Pancreas (tissue), 10 donors: ENCODE data around the gene UBE2D2. TPM values are rescaled to one million over a fixed set of nuclear protein-coding genes. Genes with fewer than 3 reads are reported as not detected.

ENCODE experiments used
- ATAC-seq, 4 donors: fragments of 200-7000 bp; cut with Tn5 transposase; one replicate each; pipeline versions ENCODE4 v1.8.0 to v1.9.1; 2020; ENCODE audit warnings: mild to moderate bottlenecking in 4 of 4, moderate library complexity in 4 of 4
- DNase-seq, 6 donors: peaks; one replicate each; pipeline ENCODE4 v3.0.0-alpha.2; 2020
- FAIRE-seq: peaks from 2 replicates; lab custom pipeline; 2012; peaks lifted over from hg19 to GRCh38; lab: Jason Lieb, UNC
- H3K27ac ChIP-seq, 4 donors: fragments of 200-600 bp; sonication (generic); 1 replicate in 3 of 4; 2 replicates in 1 of 4; pipeline versions ENCODE4 v1.5.0 to v1.8.0; 2020
- H3K27me3 ChIP-seq, 4 donors: fragments of 200-600 bp; one replicate each; pipeline ENCODE4 v1.8.0; 2021
- H3K36me3 ChIP-seq, 3 donors: fragments of 200-600 bp; sonication (generic) in 1 of 3; one replicate each; pipeline versions ENCODE4 v1.5.0 to v1.8.0; 2020 to 2021
- H3K4me1 ChIP-seq, 3 donors: fragments of 200-600 bp; one replicate each; pipeline ENCODE4 v1.8.0; 2021
- H3K4me3 ChIP-seq, 4 donors: fragments of 200-600 bp; sonication (generic) in 2 of 4; one replicate each; pipeline versions ENCODE4 v1.5.0 to v1.8.0; 2020 to 2021
- H3K9me3 ChIP-seq, 4 donors: fragments of 200-600 bp; one replicate each; pipeline ENCODE4 v1.8.0; 2021
- WGBS, 2 donors: extraction: QIAGEN DNeasy Blood & Tissue Kit; methylation state at CpG; one replicate each; pipeline ENCODE4 v1.1.7; 2013; 5-methylcytosine and 5-hydroxymethylcytosine counted together
- intact Hi-C, 3 donors: fragments of 100-400 bp; cut with DNase I; formaldehyde crosslinking; loops; one replicate each; pipeline versions ENCODE4 v1.11.1 to v1.14.2; 2022
- polyA plus RNA-seq, 2 donors: library from polyadenylated mRNA; stranded (reverse); fragments of 200-250 nt; gene quantifications; one replicate each; pipeline ENCODE4 v1.2.3, GENCODE V29; 2013
- total RNA-seq, 6 donors: library from RNA; stranded (reverse); fragmentation: NEBNext Ultra II Directional in 4 of 6; extraction: Animal tissue kit (Norgen Biotek cat#: 25700) in 4 of 6; gene quantifications; one replicate each; pipeline versions ENCODE4 v1.2.1 to v1.2.4, GENCODE V29; 2021 to 2023
- TF ChIP-seq, protein P1 (sequence below), 4 donors: fragments of 200-600 bp; sonication (generic) in 3 of 4; IDR thresholded peaks; one replicate each; pipeline versions ENCODE4 v1.5.0 to v1.8.0; 2021; ENCODE audit warnings: antibody characterized with exemption in 4 of 4
- donor health status: healthy with polysubstance abuse.
- donor health status: DM: no; HTN: no; CAD: no; lungs with moderate emphysema.
- donor health status: DM: no; HTN: no; CAD: no.
- donor health status: control.
- donor health status: control.
- donor health status: Bipolar disorder and iron deficiency.
- donor health status: DM: yes; HTN: yes; CAD: no.
- donor health status: DM: no; HTN: no; CAD: no.
- donor health status: DM: no; HTN: no; CAD: no.
- donor health status: DM: yes; HTN: yes; CAD: no.

UBE2D2 gene
- total and polyA plus RNA-seq, 8 donors = 36.5 to 59.3 (median 46.5) TPM

DNA sequence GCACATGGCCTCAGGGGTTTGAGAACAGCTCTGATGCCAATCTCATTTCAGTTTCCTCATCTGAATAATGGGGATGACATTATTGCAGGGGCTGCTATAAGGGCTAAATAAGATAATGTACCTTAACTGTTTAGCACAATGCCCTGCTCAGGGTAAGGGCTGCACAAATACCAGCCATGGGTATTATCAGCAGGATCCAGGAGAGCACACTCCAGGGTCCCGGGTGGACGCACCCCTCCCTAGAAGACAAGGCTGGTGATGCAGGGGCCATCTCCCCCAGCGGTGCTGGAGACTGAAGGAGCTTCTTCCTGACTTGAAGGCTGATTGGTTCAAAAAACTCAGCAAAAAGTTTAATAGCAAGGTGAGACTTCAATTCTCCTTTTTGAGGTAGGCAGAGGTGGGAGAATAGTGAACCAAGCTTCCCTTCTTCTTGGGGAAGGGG lies 84.3 kb downstream of the UBE2D2 start:
- Histone ChIP-seq H3K27me3 (no peaks in the 10 kb centered on the region), H3K36me3 (no peaks in the 10 kb centered on the region), H3K27ac (no peak overlapping the region), H3K9me3 (no peaks in the 10 kb centered on the region), H3K4me3 (no peak overlapping the region), H3K4me1 (peaks cover 22 to 38% (median 26%) of the 10 kb centered on the region in 3 donors)
- DNase-seq (peak in 1 of 6 donors; percentile 21), ATAC-seq (no peak), FAIRE-seq (no peak)
- TF ChIP-seq, protein P1, sequence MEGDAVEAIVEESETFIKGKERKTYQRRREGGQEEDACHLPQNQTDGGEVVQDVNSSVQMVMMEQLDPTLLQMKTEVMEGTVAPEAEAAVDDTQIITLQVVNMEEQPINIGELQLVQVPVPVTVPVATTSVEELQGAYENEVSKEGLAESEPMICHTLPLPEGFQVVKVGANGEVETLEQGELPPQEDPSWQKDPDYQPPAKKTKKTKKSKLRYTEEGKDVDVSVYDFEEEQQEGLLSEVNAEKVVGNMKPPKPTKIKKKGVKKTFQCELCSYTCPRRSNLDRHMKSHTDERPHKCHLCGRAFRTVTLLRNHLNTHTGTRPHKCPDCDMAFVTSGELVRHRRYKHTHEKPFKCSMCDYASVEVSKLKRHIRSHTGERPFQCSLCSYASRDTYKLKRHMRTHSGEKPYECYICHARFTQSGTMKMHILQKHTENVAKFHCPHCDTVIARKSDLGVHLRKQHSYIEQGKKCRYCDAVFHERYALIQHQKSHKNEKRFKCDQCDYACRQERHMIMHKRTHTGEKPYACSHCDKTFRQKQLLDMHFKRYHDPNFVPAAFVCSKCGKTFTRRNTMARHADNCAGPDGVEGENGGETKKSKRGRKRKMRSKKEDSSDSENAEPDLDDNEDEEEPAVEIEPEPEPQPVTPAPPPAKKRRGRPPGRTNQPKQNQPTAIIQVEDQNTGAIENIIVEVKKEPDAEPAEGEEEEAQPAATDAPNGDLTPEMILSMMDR (IDR thresholded peaks at IDR 0.05) = no peak
- 92 to 93% methylated on average over 3 of the region's 3 CpGs for WGBS, 2 donors
- intact Hi-C loops = no loop called here

- no peak for ATAC-seq
- no peak for FAIRE-seq
- Histone ChIP-seq H3K27ac (peak overlapping the region in 2 of 4 donors; percentile 22 to 96), H3K27me3 (no peaks in the 10 kb centered on the region), H3K9me3 (no peaks in the 10 kb centered on the region), H3K4me1 (peaks cover 22 to 38% (median 26%) of the 10 kb centered on the region in 3 donors), H3K4me3 (no peak overlapping the region), H3K36me3 (no peaks in the 10 kb centered on the region)
- TF ChIP-seq, protein P1 (IDR thresholded peaks at IDR 0.05) = no peak
- WGBS, 2 donors = 90 to 92% methylated on average over 3 of the region's 3 CpGs
- intact Hi-C loops = no loop called here
- peak in 2 of 6 donors; percentile 16 to 48 for DNase-seq
Measured at GRCh38 chr5:139646111-139646510, 85.0 kb downstream of the UBE2D2 start.

DNA sequence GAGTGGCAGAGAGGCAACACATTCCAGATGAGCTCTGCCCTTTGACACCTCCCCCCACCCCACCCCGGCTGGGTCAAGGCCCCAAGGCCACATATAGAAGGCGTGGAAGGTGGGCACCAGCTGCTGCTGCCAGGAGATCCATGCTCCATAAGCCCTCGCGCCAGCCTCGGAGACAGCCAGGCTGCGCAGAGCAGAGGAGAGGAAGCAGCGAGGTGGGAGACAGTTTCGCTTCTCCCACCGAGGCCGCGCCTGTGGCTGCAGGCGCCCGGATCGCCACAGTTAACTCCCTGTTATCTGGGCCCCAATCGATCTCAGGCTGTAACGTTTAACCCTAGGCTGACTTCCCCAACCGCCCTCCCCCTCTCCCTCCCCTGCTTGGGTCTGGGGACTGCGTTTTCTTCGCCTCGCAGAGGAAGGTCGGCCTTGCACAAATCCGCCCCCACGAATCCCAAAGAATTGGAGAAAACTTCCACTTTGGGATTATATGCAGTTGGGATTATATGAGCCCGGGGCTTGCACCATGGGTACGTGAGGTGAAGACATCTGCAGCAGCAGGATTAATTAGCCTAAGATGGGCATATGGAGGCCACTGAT lies 85.9 kb downstream of the UBE2D2 start:
- H3K27me3 ChIP-seq = no peaks in the 10 kb centered on the region
- FAIRE-seq = no peak
- TF ChIP-seq, protein P1 (IDR thresholded peaks at IDR 0.05) = no peak
- no peaks in the 10 kb centered on the region for H3K36me3 ChIP-seq
- no peak for ATAC-seq
- H3K27ac ChIP-seq = peak overlapping the region in 3 of 4 donors; percentile 22 to 96 (median 96)
- H3K4me1 ChIP-seq = peaks cover 22 to 45% (median 26%) of the 10 kb centered on the region in 3 donors
- 22 to 23% methylated on average over 25 of the region's 25 CpGs for WGBS, 2 donors
- peak; percentile 26 to 77 (median 45) for DNase-seq
- H3K9me3 ChIP-seq = no peaks in the 10 kb centered on the region
- intact Hi-C loops = no loop called here
- H3K4me3 ChIP-seq = peak overlapping the region in 2 of 4 donors; percentile 98 to 99

- Histone ChIP-seq H3K36me3 (no peaks in the 10 kb centered on the region), H3K9me3 (no peaks in the 10 kb centered on the region), H3K4me3 (peak overlapping the region; percentile 98 to 99 (median 98)), H3K4me1 (peaks cover 21 to 44% (median 25%) of the 10 kb centered on the region in 3 donors), H3K27ac (peak overlapping the region; percentile 94 to 96 (median 96)), H3K27me3 (no peaks in the 10 kb centered on the region)
- peak; percentile 23 to 54 (median 44) for DNase-seq
- TF ChIP-seq, protein P1 (IDR thresholded peaks at IDR 0.05) = no peak
- intact Hi-C loops = no loop called here
- no peak for ATAC-seq
- FAIRE-seq = no peak
- 12 to 15% methylated on average over 43 to 46 of the region's 46 CpGs for WGBS, 2 donors
Measured at GRCh38 chr5:139647506-139648204, 86.5 kb downstream of the UBE2D2 start.
